DMS79 (cell line): ENCODE results near the gene KCNQ1.
"Not testable (repeated sequence)": the region's sequence is repeated elsewhere in the genome, so short reads cannot be mapped to it uniquely, and the experiment has no call there.

Experiments
- DNase-seq: peaks from one replicate; lab custom pipeline; 2025; lab: John Stamatoyannopoulos, UW

KCNQ1 gene

GRCh38 chr11:2590965-2591754, 146.4 kb downstream of the KCNQ1 start:
- no peak for DNase-seq

DNA sequence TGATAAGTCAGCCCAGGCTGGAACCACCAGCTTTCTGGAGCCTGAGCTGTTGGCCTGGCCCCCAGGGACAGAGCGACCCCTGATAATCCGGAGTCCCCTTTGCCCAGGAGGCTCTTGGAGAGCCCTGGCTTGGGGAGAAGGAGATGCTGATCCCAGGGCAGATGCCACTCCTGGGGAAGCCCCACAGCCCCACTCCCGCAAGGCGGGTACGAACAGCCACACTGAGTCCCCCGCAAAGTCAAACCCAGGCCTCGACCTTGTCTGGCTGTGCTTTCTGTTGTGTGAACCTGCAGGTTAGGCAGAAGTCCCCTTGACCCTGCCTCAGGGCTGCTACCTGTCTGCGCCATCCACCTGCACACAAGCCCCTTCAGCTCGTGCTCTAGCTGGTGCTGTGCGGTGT, 147.0 kb downstream of the KCNQ1 start:
- DNase-seq = no peak

DNA sequence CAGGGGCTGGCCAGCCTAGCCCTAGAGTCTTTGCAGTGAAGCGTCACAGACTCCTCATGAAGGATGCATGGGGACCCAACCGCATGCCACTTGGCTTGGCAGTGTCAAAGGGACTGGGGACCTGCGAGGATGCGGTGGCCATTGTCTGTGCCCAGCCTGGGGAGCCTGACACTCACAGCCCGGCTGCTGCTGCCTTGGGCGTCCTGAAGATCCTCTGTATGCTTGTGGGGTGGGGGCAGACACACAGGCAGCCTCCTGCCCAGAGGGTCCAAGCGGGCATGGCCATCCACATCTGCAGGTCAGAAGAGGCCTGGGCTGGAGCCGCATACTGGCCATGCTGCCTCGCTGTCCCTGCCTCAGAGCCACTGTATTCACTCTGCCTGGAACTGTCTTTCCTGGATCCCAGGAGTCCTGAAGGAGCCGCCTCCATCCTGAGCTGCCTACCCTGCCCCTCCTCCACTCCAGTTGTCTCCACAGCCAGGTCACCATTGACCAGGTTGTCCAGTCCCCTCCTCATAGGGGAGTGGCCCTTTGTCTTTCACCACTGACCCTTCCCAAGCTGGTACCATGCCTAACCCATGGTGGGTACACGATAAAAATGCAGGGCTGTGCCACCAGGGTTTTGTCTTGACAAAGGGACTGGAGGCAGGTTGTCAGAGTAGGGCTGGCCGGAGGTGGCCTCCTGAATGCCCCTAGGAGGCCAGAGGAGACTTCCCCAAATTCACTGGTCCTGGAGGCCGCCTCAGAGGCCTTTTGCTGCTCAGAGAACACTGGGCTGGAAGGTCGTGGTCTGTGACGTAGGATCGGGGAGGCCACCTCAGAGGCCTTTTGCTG, 148.0 kb downstream of the KCNQ1 start:
- DNase-seq = no peak

GRCh38 chr11:2593393-2593950, 148.7 kb downstream of the KCNQ1 start:
- DNase-seq = no peak

DNA sequence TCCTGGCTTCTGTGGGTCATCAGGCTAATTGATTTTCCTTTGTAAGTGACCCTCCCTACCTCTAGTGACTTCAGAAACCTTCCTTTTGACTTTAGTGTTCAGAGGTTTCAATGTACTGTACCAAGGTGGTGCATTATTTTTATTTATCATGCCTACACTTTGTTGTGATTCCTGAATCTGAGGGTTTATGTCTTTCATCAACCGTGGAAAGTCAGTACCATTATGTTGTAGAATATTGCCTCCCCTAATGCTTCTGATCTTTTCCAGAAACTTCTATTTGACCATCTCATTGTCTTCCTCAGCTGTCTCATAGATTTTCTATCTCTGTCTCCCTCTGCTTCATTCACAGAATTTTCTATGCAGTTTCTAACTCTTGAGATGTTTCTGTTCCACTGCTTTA, 149.5 kb downstream of the KCNQ1 start:
- no peak for DNase-seq

- no peak for DNase-seq
Measured at GRCh38 chr11:2595204-2595603, 150.4 kb downstream of the KCNQ1 start.

- no peak for DNase-seq
Measured at GRCh38 chr11:2599561-2600189, 154.9 kb downstream of the KCNQ1 start.

DNA sequence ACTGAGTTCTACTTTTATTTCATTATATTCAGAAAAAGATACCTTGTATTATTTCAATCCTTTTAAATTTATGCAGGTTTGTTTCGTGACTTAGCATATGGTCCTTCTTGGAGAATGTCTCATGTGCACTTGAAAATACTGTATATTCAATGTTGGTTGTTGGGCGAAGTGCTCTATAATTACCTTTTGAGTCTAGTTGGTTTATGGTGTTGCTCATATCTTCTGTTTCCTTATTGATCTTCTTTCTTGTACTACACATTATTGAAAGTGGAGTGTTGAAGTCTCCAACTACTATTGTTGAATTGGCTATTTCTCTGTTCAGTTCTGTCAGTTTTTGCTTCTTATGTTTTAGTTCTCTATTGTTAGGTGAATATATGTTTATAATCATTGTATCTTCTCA, 164.5 kb downstream of the KCNQ1 start:
- DNase-seq = no peak

DNA sequence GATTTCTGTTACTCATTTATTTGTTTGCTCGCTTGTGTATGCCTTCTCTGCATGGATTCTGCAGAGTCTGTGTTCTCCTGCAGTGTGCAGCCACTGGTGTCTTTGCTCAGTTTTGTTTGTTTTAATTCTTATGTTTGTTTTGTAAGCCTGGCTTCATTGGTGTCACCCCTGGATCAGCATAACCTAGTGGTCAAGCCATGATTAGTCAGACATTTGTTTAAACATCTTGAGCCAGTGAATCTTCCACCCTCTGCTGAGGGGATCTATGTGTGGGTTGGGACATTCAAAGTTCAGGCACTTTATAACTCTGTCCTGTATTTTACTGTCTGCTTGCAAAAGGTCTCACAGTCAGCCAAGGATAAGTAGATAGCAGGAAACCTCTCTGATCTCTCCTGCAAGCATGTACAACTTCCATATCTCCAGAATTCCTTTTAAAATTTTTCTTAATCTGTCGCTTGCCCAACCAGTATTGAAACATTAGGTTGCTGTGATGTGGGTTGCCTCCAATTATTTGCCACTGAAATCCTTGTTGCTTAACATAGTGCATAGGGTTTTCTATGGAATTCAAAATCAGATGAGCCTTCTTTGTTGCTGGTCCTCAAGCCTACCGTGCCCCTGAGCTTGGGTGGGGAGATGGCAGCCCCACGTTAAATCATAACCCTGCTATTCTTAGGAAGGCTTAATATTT, 168.2 kb downstream of the KCNQ1 start:
- DNase-seq = no peak

- no peak for DNase-seq
Measured at GRCh38 chr11:2621894-2622293, 177.1 kb downstream of the KCNQ1 start.

- no peak for DNase-seq
Measured at GRCh38 chr11:2625183-2625582, 180.4 kb downstream of the KCNQ1 start.

DNA sequence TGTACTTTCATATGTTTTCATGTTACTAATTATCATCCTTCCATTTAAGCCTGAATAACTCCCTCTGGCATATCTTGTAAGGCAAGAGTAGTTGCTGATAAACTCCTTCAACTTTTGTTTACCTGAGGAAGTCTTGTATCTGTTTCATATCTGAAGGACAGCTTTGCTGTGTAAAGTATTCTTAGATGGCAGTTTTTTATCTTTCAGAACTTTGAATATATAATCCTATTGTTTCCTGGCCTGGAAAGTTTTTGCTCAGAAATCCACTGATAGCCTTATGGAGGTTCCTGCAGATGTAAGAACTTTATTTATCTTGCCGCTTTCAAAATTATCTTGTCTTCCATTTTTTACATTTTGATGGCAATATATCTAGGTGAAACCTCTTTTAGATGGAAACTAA, 185.9 kb downstream of the KCNQ1 start:
- no peak for DNase-seq

GRCh38 chr11:2631161-2631560, 186.4 kb downstream of the KCNQ1 start:
- no peak for DNase-seq

GRCh38 chr11:2639763-2640162, 195.0 kb downstream of the KCNQ1 start:
- DNase-seq = not testable (repeated sequence)

DNA sequence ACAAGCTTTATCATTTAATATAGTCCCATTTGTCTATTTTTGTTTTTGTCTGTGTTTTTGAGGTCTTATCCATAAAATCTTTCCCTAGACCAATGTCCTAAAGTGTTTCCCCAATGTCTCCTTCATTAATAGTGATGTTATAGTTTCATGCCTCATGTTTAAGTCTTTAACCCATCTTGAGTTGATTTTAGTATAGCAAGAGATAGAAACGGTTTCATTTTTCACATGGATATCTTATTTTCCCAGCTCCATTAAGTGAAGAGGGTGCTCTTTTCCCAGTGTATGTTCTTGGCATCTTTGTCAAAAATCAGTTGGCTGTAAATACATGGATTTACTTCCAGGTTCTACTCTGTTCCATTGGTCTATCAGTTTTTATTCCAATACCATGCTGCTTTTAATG, 196.8 kb downstream of the KCNQ1 start:
- no peak for DNase-seq

GRCh38 chr11:2643746-2644145, 198.9 kb downstream of the KCNQ1 start:
- no peak for DNase-seq

GRCh38 chr11:2644844-2645778, 200.3 kb downstream of the KCNQ1 start:
- no peak for DNase-seq

GRCh38 chr11:2645779-2646118, 200.9 kb downstream of the KCNQ1 start:
- DNase-seq = no peak

DNA sequence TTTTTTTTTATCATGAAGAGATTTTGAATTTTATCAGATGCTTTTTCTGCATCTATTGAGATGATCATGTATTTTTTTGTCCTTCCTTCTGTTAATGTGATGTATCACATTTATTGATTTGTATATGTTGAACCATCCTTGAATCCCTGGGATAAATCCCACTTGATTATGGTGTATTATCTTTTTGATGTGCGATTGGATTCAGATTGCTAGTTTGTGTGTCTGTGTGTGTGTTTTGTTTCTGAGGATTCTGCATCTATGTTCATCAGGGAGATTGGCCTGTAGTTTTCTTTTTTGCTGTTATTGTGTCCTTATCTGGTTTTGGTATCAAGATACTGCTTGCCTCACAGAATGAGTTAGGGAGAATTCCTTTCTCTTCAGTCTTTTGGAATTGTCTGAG, 202.4 kb downstream of the KCNQ1 start:
- no peak for DNase-seq

DNA sequence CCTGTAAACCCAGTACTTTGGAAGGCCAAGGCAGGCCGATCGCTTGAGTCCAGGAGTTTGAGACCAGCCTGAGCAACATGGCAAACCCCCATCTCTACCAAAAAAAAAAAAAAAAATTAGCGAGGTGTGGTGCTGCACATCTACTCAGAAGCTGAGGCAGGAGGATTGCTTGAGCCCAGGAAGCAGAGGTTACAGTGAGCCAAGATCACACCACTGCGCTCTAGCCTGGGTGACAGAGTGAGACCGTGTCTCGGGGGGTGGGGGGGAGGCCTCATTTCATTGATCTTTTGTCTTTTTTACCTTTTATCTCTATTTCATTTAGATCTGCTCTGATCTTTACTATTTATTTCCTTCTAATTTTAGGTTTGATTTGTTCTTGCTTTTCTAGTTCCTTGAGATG, 203.1 kb downstream of the KCNQ1 start:
- DNase-seq = no peak

GRCh38 chr11:2649400-2649799, 204.6 kb downstream of the KCNQ1 start:
- no peak for DNase-seq
